Omental fat pad (tissue), 4 donors: ENCODE results near the gene OSBPL8. TPM values are rescaled to one million over a fixed set of nuclear protein-coding genes. Genes with fewer than 3 reads are reported as not detected.

Source experiments
- ATAC-seq: fragments of 150-250 bp; one replicate; pipeline ENCODE4 v1.9.1; 2016; ENCODE audit warnings: mild to moderate bottlenecking, moderate library complexity; ENCODE audit not compliant: low FRiP score
- DNase-seq: peaks from one replicate; pipeline ENCODE4 v3.0.0-alpha.2; 2019; ENCODE audit warnings: low spot score
- total RNA-seq, 4 donors: library from RNA; depleted of rRNA; stranded (reverse); fragments of >200 nt; gene quantifications; one replicate each; pipeline ENCODE4 v1.1.0, GENCODE V29; 2016
- TF ChIP-seq, protein P1 (sequence below), 3 donors: fragments of 450-650 bp; IDR thresholded peaks; one replicate each; pipeline ENCODE4 v1.5.1; 2016 to 2017; ENCODE audit warnings: antibody characterized with exemption in 3 of 3, mild to moderate bottlenecking in 3 of 3, moderate library complexity in 2 of 3

OSBPL8 gene
- total RNA-seq, 4 donors from 2014 or later = 52.6 to 76.8 (median 65.2) TPM

DNA sequence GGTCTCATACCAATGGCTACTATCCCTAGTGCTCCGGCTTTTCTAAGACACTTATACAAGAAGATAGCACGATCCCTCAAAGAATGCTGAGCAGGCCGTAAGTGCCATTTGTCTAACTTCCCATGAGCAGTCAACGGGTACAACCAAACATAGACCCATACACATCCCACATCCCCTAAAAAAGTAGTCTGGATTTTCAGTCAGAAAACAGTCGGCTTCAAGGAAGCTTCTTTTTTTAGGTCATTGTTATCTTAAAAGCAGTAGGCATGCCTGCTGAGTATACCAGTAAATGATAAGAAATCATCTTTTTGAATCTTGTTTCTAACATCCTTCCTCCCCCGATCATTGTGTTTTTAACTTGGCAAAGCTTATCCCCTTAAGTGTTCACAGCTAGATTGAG lies 19.8 kb downstream of the OSBPL8 start:
- TF ChIP-seq, protein P1, sequence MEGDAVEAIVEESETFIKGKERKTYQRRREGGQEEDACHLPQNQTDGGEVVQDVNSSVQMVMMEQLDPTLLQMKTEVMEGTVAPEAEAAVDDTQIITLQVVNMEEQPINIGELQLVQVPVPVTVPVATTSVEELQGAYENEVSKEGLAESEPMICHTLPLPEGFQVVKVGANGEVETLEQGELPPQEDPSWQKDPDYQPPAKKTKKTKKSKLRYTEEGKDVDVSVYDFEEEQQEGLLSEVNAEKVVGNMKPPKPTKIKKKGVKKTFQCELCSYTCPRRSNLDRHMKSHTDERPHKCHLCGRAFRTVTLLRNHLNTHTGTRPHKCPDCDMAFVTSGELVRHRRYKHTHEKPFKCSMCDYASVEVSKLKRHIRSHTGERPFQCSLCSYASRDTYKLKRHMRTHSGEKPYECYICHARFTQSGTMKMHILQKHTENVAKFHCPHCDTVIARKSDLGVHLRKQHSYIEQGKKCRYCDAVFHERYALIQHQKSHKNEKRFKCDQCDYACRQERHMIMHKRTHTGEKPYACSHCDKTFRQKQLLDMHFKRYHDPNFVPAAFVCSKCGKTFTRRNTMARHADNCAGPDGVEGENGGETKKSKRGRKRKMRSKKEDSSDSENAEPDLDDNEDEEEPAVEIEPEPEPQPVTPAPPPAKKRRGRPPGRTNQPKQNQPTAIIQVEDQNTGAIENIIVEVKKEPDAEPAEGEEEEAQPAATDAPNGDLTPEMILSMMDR (IDR thresholded peaks at IDR 0.05) = no peak
- no peak for DNase-seq
- ATAC-seq = no peak

DNA sequence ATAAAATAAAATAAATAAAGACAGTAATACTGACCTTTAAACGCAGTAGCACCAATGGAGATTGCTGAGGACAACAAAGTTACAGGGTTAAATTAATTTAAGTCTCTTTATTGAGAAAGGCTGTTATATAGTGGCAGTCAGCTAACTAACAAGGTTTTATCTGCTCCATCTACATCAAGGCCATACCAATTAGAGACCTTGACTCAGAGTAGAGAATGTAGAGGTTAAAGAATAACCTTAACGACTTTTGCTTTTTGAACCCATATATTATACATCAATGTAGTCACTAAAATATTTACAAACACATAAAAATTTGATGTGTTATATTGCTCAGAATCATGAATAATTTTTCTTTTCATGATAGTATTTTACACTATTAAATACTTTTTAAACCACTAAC lies 21.6 kb downstream of the OSBPL8 start:
- TF ChIP-seq, protein P1 (IDR thresholded peaks at IDR 0.05) = no peak
- DNase-seq (no peak), ATAC-seq (no peak)

DNA sequence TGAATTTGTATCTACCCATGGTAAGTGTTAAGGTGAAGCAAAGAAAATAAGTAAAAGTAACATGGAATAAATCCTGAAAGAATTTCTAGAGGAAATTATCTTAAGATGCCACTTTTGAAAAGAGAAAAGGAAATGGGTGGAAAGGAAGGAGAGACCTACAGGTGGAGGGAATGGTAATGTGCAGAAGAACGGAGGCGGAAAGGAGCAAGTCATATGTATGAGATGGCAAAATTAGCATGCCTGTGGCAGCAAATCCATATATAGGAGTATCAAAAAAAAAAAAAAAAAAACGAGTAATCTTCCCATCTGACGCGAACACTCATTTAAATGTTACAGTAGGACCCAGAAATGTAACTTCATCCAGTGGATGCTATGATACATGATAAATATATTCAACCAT lies 23.0 kb downstream of the OSBPL8 start:
- TF ChIP-seq, protein P1 (IDR thresholded peaks at IDR 0.05) = no peak
- ATAC-seq (no peak), DNase-seq (no peak)

DNA sequence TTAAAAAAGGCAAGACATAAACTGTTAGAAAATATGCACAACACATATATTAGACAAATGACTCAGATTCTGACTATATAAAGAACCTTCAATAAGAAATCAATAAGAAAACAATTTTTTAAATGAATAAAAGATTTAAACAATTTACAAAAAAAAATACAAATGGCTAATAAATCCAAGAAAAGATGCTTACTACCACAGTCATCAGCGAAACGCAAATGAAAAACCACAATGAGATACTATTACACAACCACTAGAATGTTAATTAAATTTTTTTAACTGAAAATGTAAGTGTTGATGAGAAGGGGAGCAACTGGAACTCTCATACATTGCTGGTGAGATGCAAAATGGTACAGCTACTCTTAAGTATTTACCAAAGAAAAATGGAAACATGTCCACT lies 24.4 kb downstream of the OSBPL8 start:
- ATAC-seq (no peak), DNase-seq (no peak)
- TF ChIP-seq, protein P1 (IDR thresholded peaks at IDR 0.05) = no peak

DNA sequence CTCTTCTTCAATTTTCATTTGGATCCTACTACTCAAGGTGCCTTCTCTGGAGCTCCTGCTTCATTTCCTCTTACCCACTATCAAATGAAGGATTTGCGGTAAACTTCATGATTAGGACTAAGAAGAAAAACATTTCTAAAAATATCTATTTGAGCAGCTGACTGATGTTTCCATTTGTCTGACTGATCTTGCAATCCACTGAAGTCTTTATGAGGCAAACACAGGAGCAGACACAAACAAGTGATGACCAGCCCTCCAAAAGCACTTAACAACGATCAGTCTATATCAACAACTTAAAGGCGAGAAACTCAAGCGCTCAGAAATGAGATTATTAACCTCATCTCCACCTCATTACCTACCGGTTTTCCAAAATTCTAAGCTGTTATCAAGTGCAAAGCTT lies 26.2 kb downstream of the OSBPL8 start:
- ATAC-seq (no peak), DNase-seq (no peak)
- TF ChIP-seq, protein P1 (IDR thresholded peaks at IDR 0.05) = no peak

DNA sequence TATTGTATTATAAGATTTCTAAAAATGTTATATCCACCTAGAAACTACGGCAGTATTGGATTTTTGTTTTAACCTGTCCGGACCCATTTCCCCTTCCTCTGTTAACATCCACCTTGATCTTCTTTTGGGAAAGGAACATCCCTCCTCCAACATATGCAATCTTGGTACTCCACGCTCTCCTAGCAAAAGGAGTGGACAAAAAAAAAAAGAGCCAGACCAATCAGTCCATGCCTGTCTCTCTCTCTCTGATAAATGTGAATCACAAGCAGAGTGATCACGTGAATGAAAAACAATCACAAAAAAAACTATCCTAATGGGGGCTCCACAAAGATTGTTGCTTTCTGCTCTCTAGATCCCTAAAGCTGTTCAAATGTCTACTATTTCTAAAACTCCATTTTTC lies 27.1 kb downstream of the OSBPL8 start:
- TF ChIP-seq, protein P1 (IDR thresholded peaks at IDR 0.05) = no peak
- DNase-seq (no peak), ATAC-seq (no peak)

DNA sequence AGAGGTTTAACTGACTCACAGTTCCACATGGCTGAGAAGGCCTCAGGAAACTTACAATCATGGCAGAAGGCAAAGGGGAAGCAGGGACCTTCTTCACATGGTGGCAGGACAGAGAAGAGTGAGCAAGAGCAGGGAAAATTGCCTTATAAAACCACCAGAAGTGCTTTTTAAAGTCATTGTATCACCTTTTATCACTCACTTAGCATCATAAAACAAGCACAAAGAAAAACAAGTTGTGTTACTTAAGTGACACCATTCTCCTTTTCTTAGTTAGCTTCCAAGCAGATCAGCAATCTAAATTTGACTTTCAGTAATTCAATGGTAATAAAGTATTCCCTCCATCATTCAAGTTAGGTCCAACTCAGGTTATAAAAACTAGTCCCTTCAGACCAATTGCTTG lies 28.5 kb downstream of the OSBPL8 start:
- no peak for ATAC-seq
- DNase-seq = no peak
- TF ChIP-seq, protein P1 (IDR thresholded peaks at IDR 0.05) = no peak
